GM19035 (cell line): ENCODE measurements around the gene PDE4A.

Experiments
- ATAC-seq: cut with Tn5 transposase; IDR thresholded peaks from one replicate; pipeline ENCODE4 v1.9.1; 2021; ENCODE audit not compliant: unreplicated experiment

PDE4A gene

GRCh38 chr19:10508036-10508435 lies 87.7 kb downstream of the PDE4A start:
- no peak for ATAC-seq

GRCh38 chr19:10508707-10509106 lies 88.4 kb downstream of the PDE4A start:
- no peak for ATAC-seq

DNA sequence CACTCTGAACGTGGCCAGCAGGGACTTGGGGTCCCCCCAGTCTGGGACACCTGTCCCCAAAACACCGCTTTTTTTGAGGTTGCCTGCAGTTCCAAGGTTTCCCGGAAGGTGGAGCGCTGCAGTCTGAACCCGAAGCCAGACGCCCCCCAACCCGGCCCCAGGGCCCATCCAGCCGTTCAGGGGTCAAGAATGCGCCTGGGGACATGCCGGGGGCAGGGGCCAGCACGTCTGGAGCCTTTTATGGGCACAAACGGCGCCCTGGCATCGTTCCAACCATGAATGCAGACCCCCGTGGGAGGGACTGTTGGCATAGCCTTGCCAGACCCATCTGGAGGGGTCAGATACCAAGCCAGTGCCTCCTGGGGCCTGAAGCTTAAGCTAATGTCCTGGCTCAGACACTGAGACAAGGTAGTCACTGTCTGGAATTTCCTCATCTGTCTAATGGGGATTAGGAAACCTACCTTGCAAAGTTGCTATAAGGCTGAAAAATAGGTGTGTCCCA lies 90.0 kb downstream of the PDE4A start:
- no peak for ATAC-seq

DNA sequence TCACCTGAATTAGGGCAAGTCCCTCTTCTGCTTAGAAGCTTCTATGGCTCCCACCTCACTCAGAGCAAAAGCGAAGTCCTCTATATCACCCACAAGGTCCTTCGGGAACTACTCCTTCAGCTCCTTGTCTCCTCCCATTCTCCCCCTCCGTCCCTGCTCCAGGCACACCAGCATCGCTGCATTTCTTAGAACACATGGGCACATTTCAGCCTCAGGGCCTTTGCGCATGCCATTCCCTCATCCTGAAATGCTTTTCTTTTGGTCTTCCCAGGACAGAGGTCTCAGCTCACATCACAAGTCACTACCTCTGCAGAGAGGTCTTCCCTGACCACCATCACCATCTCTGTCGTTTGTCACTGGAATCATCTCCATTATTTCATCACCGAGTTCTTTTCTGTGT lies 92.9 kb downstream of the PDE4A start:
- ATAC-seq: no peak

GRCh38 chr19:10514211-10515145 lies 94.1 kb downstream of the PDE4A start:
- ATAC-seq: no peak

DNA sequence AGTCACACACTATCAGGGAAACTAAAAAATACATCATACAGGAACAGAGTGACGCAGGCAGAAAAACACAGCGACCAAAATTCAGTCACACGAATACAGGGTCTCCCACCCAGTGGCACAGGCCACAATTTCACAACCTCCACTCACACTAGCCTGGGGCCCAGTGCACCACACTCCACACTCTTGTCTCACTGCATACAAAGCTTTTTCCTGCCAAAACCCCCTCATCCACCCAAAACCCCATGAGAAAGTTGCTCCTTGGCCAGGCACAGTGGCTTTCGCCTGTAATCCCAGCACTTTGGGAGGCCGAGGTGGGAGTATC lies 95.7 kb downstream of the PDE4A start:
- no peak for ATAC-seq

GRCh38 chr19:10516671-10517286 lies 96.4 kb downstream of the PDE4A start:
- no peak for ATAC-seq

GRCh38 chr19:10517361-10517759 lies 97.0 kb downstream of the PDE4A start, which contains the start of gene S1PR5:
S1PR5 (minus strand) TSS chr19:10517447; CDS start chr19:10515011, 2,436 bp downstream.
- no peak for ATAC-seq

GRCh38 chr19:10517760-10518443 lies 97.6 kb downstream of the PDE4A start:
- ATAC-seq: no peak

GRCh38 chr19:10518444-10519361 lies 98.4 kb downstream of the PDE4A start:
- no peak for ATAC-seq
